Small intestine (tissue), 7 donors: Measurements from ENCODE around the gene HSD11B2. TPM values are rescaled to one million over a fixed set of nuclear protein-coding genes. Genes with fewer than 3 reads are reported as not detected.
A peak's percentile ranks its signal among the peaks of the same experiment; 100 is the strongest.
"Not testable (repeated sequence)": the region's sequence is repeated elsewhere in the genome, so short reads cannot be mapped to it uniquely, and the experiment has no call there.

Experiments
- DNase-seq, 2 donors: peaks; one replicate each; pipeline versions ENCODE4 v3.0.0 to v3.0.0-alpha.2; 2013
- FAIRE-seq: peaks from 2 replicates; lab custom pipeline; 2012; peaks lifted over from hg19 to GRCh38; lab: Jason Lieb, UNC
- H3K27ac ChIP-seq, 3 donors: one replicate each; pipeline ENCODE4 v1.5.1; 2013; ENCODE audit warnings: low read length in 2 of 3, mild to moderate bottlenecking in 2 of 3, control low read depth in 1 of 3, inconsistent platforms in 1 of 3, low read depth in 1 of 3, moderate library complexity in 1 of 3
- H3K27me3 ChIP-seq, 3 donors: one replicate each; pipeline ENCODE4 v1.6.1; 2013; ENCODE audit warnings: low read length in 3 of 3, inconsistent platforms in 1 of 3; ENCODE audit not compliant: control insufficient read depth in 3 of 3, insufficient read depth in 3 of 3
- H3K36me3 ChIP-seq, 3 donors: one replicate each; pipeline ENCODE4 v1.6.1; 2013; ENCODE audit warnings: low read length in 3 of 3, inconsistent platforms in 1 of 3, low read depth in 1 of 3, mild to moderate bottlenecking in 1 of 3, moderate library complexity in 1 of 3; ENCODE audit not compliant: control insufficient read depth in 3 of 3, insufficient read depth in 2 of 3
- H3K4me1 ChIP-seq, 3 donors: one replicate each; pipeline ENCODE4 v1.6.1; 2013; ENCODE audit warnings: low read length in 2 of 3, inconsistent platforms in 1 of 3, low read depth in 1 of 3, mild to moderate bottlenecking in 1 of 3, moderate library complexity in 1 of 3; ENCODE audit not compliant: control insufficient read depth in 3 of 3, insufficient read depth in 2 of 3
- H3K4me3 ChIP-seq, 3 donors: one replicate each; pipeline ENCODE4 v1.5.1; 2013; ENCODE audit warnings: low read length in 3 of 3, control low read depth in 1 of 3, inconsistent platforms in 1 of 3, low read depth in 1 of 3, mild to moderate bottlenecking in 1 of 3, moderate library complexity in 1 of 3
- H3K9me3 ChIP-seq, 2 donors: one replicate each; pipeline ENCODE4 v1.6.1; 2013; ENCODE audit warnings: low read depth in 1 of 2, low read length in 1 of 2; ENCODE audit not compliant: control insufficient read depth in 2 of 2, insufficient read depth in 1 of 2
- WGBS, 3 donors: extraction: QIAGEN DNeasy Blood & Tissue Kit; methylation state at CpG; one replicate each; pipeline ENCODE4 v1.1.7; 2013; 5-methylcytosine and 5-hydroxymethylcytosine counted together
- polyA plus RNA-seq, 4 donors: library from polyadenylated mRNA; stranded (reverse) in 3 of 4; unstranded in 1 of 4; fragments of 200-250 nt in 3 of 4; fragments of 120-200 nt in 1 of 4; gene quantifications; one replicate each; pipeline versions ENCODE4 v1.2.1 to v1.2.3, GENCODE V29; 2013
- donor health status: healthy with polysubstance abuse.
- donor health status: control.
- donor health status: control.
- donor health status: Bipolar disorder and iron deficiency.
- donor health status: healthy.

HSD11B2 gene
- polyA plus RNA-seq, 4 donors, result 9.7 to 166 (median 111) TPM

GRCh38 chr16:67415421-67415820 is 15.5 kb upstream of the HSD11B2 start:
- not testable (repeated sequence) for DNase-seq, H3K9me3 ChIP-seq, H3K36me3 ChIP-seq, FAIRE-seq, H3K27me3 ChIP-seq, H3K4me1 ChIP-seq
- peak overlapping the region; percentile 55 to 70 (median 65) for H3K4me3 ChIP-seq
- 92 to 96% (median 93%) methylated on average over 19 of the region's 19 CpGs for WGBS, 3 donors
- peak overlapping the region in 1 of 3 donors; percentile 75 for H3K27ac ChIP-seq

DNA sequence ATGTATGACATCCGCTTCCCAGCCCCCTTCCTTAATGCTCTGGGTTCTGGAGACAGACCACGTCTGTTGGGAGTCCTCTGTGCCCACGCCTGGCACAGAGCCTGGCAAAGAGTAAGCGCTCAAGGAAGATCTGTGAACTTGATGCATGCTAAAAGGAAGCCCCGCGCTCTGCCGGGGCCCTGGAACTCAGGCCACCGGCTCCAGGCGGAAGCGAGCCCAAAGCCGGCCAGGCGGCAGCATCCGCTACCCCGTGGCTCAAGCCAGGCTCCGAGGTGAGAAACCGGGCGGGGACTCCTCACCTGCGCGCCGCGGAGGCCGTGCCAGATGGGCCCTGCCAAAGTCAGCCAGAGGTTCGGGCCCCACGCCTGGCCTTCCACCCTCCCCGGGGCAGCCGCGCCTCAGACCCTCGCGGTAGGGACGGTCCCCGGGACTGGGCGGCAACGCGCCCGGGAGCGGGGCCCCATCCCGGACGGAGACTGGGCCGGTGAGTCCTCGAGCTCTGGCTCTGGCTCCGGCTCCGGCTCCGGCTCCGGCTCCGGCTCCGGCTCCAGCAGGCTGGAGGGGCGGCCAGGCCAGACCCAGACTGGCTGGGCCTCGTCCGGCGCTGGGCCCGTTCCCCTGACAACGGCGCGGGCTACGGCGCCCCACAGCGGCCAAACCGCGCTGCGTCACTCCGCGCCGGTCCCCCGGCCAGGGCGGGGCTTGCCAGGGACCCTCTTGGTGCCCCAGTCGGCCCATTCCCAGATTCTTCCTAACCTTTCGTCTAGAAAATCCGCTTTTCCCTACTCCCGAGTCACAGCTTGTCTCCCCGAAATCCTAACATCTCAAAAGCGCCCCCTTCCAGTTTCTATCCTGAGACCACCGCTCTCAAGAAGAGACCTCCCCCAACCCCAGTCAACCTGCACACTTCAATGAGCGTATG is 14.8 kb upstream of the HSD11B2 start, which contains the start of gene ZDHHC1:
TSS of gene ZDHHC1 (minus strand) at position 606 of the 922 bp plus-strand sequence. CDS start 8,702 bp downstream, outside the sequence.
- peak in 1 of 2 donors; percentile 85 for DNase-seq
- Histone ChIP-seq H3K4me1 (peaks cover 0 to 9% (median 0%) of the 10 kb centered on the region in 3 donors), H3K27ac (peak within 1 kb of the TSS in 2 of 3 donors; percentile 15 to 75), H3K27me3 (no peaks in the 10 kb centered on the region), H3K9me3 (no peaks in the 10 kb centered on the region), H3K4me3 (peak within 1 kb of the TSS; percentile 55 to 70 (median 65)), H3K36me3 (no peaks in the 10 kb centered on the region)
- WGBS, 3 donors, result 1 to 2% (median 2%) methylated on average over 57 to 73 of the region's 73 CpGs
- FAIRE-seq, result no peak

GRCh38 chr16:67417333-67418061 is 13.4 kb upstream of the HSD11B2 start:
- Histone ChIP-seq H3K36me3 (no peaks in the 10 kb centered on the region), H3K9me3 (no peaks in the 10 kb centered on the region), H3K27me3 (no peaks in the 10 kb centered on the region), H3K4me1 (peaks cover 0 to 9% (median 0%) of the 10 kb centered on the region in 3 donors), H3K27ac (no peak overlapping the region), H3K4me3 (no peak overlapping the region)
- FAIRE-seq, result no peak
- 39 to 70% (median 50%) methylated on average over 2 of the region's 2 CpGs for WGBS, 3 donors
- DNase-seq, result peak in 1 of 2 donors; percentile 34

DNA sequence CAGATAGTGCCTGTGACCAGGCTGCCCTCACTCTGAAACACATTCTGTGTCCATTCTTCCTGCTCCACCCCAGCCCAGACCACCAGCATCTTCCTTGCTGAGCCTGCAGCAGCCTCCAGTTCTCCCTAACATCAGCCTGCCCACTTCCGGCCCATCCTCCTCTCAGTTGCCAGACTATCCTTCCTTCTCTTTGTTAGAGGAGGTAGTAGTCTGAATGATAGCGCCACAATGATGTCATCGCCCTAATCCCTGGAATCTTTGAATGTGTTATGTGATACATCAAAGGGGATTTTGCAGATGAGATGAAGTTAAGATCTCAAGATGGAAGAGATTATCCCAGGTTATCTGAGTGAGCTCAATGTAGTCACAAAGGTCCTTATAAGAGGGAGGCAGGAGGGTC is 11.4 kb upstream of the HSD11B2 start:
- Histone ChIP-seq H3K27ac (no peak overlapping the region), H3K27me3 (peaks cover 0 to 5% (median 0%) of the 10 kb centered on the region in 3 donors), H3K9me3 (no peaks in the 10 kb centered on the region), H3K36me3 (no peaks in the 10 kb centered on the region), H3K4me1 (peaks cover 0 to 9% (median 0%) of the 10 kb centered on the region in 3 donors), H3K4me3 (no peak overlapping the region)
- FAIRE-seq (no peak), DNase-seq (no peak)
- 84 to 93% (median 88%) methylated on average over 3 of the region's 3 CpGs for WGBS, 3 donors

GRCh38 chr16:67419931-67420330 is 11.0 kb upstream of the HSD11B2 start:
- WGBS, 3 donors, result 71 to 76% (median 75%) methylated on average over 3 of the region's 3 CpGs
- Histone ChIP-seq H3K9me3 (no peaks in the 10 kb centered on the region), H3K36me3 (no peaks in the 10 kb centered on the region), H3K4me3 (no peak overlapping the region), H3K27me3 (peaks cover 0 to 9% (median 4%) of the 10 kb centered on the region in 3 donors), H3K27ac (no peak overlapping the region), H3K4me1 (peaks cover 0 to 9% (median 0%) of the 10 kb centered on the region in 3 donors)
- no peak for DNase-seq
- no peak for FAIRE-seq

DNA sequence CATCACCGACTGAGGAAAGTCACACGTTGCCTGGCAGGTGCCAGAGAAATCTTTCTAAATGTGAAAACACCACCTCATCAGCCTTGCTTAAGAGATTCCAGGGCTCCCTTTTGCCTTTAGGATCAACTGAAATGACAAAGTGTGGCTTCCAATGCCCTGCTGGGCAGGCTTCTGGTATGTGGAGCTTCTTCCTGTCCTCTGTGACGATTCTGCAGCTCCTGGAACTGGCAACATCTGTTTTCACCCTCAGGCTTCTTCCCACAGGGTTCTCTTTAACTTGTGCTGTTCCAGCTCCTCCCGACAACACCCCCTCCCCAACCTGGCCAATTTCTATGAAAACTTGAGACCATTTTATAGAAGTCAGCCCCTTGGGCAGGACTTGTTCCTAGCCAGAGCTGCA is 9.9 kb upstream of the HSD11B2 start:
- Histone ChIP-seq H3K36me3 (no peaks in the 10 kb centered on the region), H3K4me3 (no peak overlapping the region), H3K9me3 (no peaks in the 10 kb centered on the region), H3K27me3 (peaks cover 0 to 20% (median 4%) of the 10 kb centered on the region in 3 donors), H3K27ac (no peak overlapping the region), H3K4me1 (peaks cover 0 to 3% (median 0%) of the 10 kb centered on the region in 3 donors)
- 76 to 83% (median 83%) methylated on average over 4 of the region's 4 CpGs for WGBS, 3 donors
- FAIRE-seq (no peak), DNase-seq (no peak)

- DNase-seq, result no peak
- WGBS, 3 donors, result 81 to 90% (median 86%) methylated on average over 5 of the region's 5 CpGs
- FAIRE-seq, result no peak
- H3K27ac ChIP-seq, result no peak overlapping the region
- no peaks in the 10 kb centered on the region for H3K9me3 ChIP-seq
- H3K36me3 ChIP-seq, result no peaks in the 10 kb centered on the region
- H3K4me3 ChIP-seq, result no peak overlapping the region
- H3K27me3 ChIP-seq, result peaks cover 0 to 21% (median 4%) of the 10 kb centered on the region in 3 donors
- H3K4me1 ChIP-seq, result peaks cover 0 to under 1% (median 0%) of the 10 kb centered on the region in 3 donors
Measured at GRCh38 chr16:67423015-67423414, 7.9 kb upstream of the HSD11B2 start.

GRCh38 chr16:67423611-67424260 is 7.2 kb upstream of the HSD11B2 start:
- Histone ChIP-seq H3K36me3 (no peaks in the 10 kb centered on the region), H3K27me3 (peaks cover 0 to 28% (median 4%) of the 10 kb centered on the region in 3 donors), H3K9me3 (no peaks in the 10 kb centered on the region), H3K4me3 (no peak overlapping the region), H3K4me1 (peaks cover 0 to 8% (median 4%) of the 10 kb centered on the region in 3 donors), H3K27ac (no peak overlapping the region)
- WGBS, 3 donors, result 36 to 49% (median 44%) methylated on average over 9 of the region's 9 CpGs
- DNase-seq (no peak), FAIRE-seq (no peak)
